ENCODE measurements around the gene TEX22.

Gene TEX22

GRCh38 chr14:105415481-105416428, 17.4 kb downstream of the TEX22 start (continued):
- TF ChIP-seq PPARA (CRISPR knock-in tag; IDR thresholded peaks at IDR 0.05; ENCODE audit: borderline replicate concordance), result no peak
- TF ChIP-seq ISL1 (CRISPR knock-in tag; IDR thresholded peaks at IDR 0.05), result no peak
- TF ChIP-seq ZNF8 (CRISPR knock-in tag; IDR thresholded peaks at IDR 0.05), result no peak
- TF ChIP-seq PATZ1 (CRISPR knock-in tag; IDR thresholded peaks at IDR 0.05; ENCODE audit: borderline replicate concordance), result no peak
- TF ChIP-seq CSDC2 (CRISPR knock-in tag; IDR thresholded peaks at IDR 0.05), result no peak

- TF ChIP-seq ZFP3 (CRISPR knock-in tag; IDR thresholded peaks at IDR 0.05) (no peak), TCF4 (CRISPR knock-in tag; IDR thresholded peaks at IDR 0.05; ENCODE audit: borderline replicate concordance) (no peak), TOX (CRISPR knock-in tag; IDR thresholded peaks at IDR 0.05; ENCODE audit: borderline replicate concordance) (no peak), ARNTL (CRISPR knock-in tag; IDR thresholded peaks at IDR 0.05; ENCODE audit: borderline replicate concordance, low read depth) (no peak), RARB (CRISPR knock-in tag; IDR thresholded peaks at IDR 0.05) (no peak), ZC3H10 (CRISPR knock-in tag; IDR thresholded peaks at IDR 0.05) (no peak), PPARA (CRISPR knock-in tag; IDR thresholded peaks at IDR 0.05; ENCODE audit: borderline replicate concordance) (no peak), OSR1 (CRISPR knock-in tag; IDR thresholded peaks at IDR 0.05) (no peak), PATZ1 (CRISPR knock-in tag; IDR thresholded peaks at IDR 0.05; ENCODE audit: borderline replicate concordance) (no peak), ZFP30 (CRISPR knock-in tag; IDR thresholded peaks at IDR 0.05) (no peak), ZNF70 (CRISPR knock-in tag; IDR thresholded peaks at IDR 0.05) (no peak), TSHZ2 (CRISPR knock-in tag; IDR thresholded peaks at IDR 0.05) (no peak)
- ATAC-seq, result no peak
Observed at GRCh38 chr14:105416671-105417070, 18.3 kb downstream of the TEX22 start.

GRCh38 chr14:105417690-105418121, 19.4 kb downstream of the TEX22 start:
- ATAC-seq, result no peak
- no peak for TF ChIP-seq ZFP30 (CRISPR knock-in tag; IDR thresholded peaks at IDR 0.05)
- TF ChIP-seq ZNF8 (CRISPR knock-in tag; IDR thresholded peaks at IDR 0.05), result no peak
- no peak for TF ChIP-seq OSR1 (CRISPR knock-in tag; IDR thresholded peaks at IDR 0.05)
- no peak for TF ChIP-seq RARB (CRISPR knock-in tag; IDR thresholded peaks at IDR 0.05)
- no peak for TF ChIP-seq PATZ1 (CRISPR knock-in tag; IDR thresholded peaks at IDR 0.05; ENCODE audit: borderline replicate concordance)
- no peak for TF ChIP-seq CREB5 (CRISPR knock-in tag; IDR thresholded peaks at IDR 0.05; ENCODE audit: low read depth)
- TF ChIP-seq SNAI2 (CRISPR knock-in tag; IDR thresholded peaks at IDR 0.05), result no peak
- no peak for TF ChIP-seq ISL1 (CRISPR knock-in tag; IDR thresholded peaks at IDR 0.05)
- TF ChIP-seq BACH2 (CRISPR knock-in tag; IDR thresholded peaks at IDR 0.05; ENCODE audit: borderline replicate concordance), result no peak
- TF ChIP-seq ZNF70 (CRISPR knock-in tag; IDR thresholded peaks at IDR 0.05), result no peak
- TF ChIP-seq ZNF565 (CRISPR knock-in tag; conservative IDR thresholded peaks at IDR 0.05; ENCODE audit: low read depth), result no peak
- TF ChIP-seq GLIS3 (CRISPR knock-in tag; IDR thresholded peaks at IDR 0.05), result no peak
- no peak for TF ChIP-seq ESRRG (CRISPR knock-in tag; IDR thresholded peaks at IDR 0.05)
- no peak for TF ChIP-seq POU6F1 (CRISPR knock-in tag; IDR thresholded peaks at IDR 0.05; ENCODE audit: borderline replicate concordance, low read depth)
- no peak for TF ChIP-seq CSRNP3 (CRISPR knock-in tag; IDR thresholded peaks at IDR 0.05)
- TF ChIP-seq TOX (CRISPR knock-in tag; IDR thresholded peaks at IDR 0.05; ENCODE audit: borderline replicate concordance), result no peak
- no peak for TF ChIP-seq CSDC2 (CRISPR knock-in tag; IDR thresholded peaks at IDR 0.05)
- TF ChIP-seq ZC3H10 (CRISPR knock-in tag; IDR thresholded peaks at IDR 0.05), result no peak
